Cardiac septum (tissue), 1 donor: ENCODE measurements around the gene MATN4. TPM values are rescaled to one million over a fixed set of nuclear protein-coding genes. Genes with fewer than 3 reads are reported as not detected.

Experiments used
- DNase-seq: peaks from one replicate; pipeline ENCODE4 v3.0.0-alpha.2; 2020; ENCODE audit warnings: low spot score
- intact Hi-C: fragments of 100-400 bp; cut with DNase I; formaldehyde crosslinking; loops from one replicate; pipeline ENCODE4 v1.14.0; 2022
- total RNA-seq: library from RNA; stranded (reverse); fragmentation: NEBNext Ultra II Directional; extraction: Animal tissue kit (Norgen Biotek cat#: 25700); gene quantifications from one replicate; pipeline ENCODE4 v1.2.1, GENCODE V29; 2021
- donor health status: DM: no; HTN: no; CAD: no.

Gene MATN4
- total RNA-seq, 1 donor from 2014 or later, result not detected

- intact Hi-C loops, result loop anchor here (2.0 kb wide), 2 partner anchors 118 to 452 kb away; no protein-coding TSS in a partner anchor
- DNase-seq, result no peak
Measured at GRCh38 chr20:45318386-45318939, 10.4 kb upstream of the MATN4 start.

- no peak for DNase-seq
- intact Hi-C loops, result loop anchor here (2.0 kb wide), 2 partner anchors 119 to 453 kb away; no protein-coding TSS in a partner anchor
Measured at GRCh38 chr20:45317826-45318225, 9.7 kb upstream of the MATN4 start.

GRCh38 chr20:45316150-45317080, 8.3 kb upstream of the MATN4 start:
- DNase-seq, result no peak

GRCh38 chr20:45315672-45316071, 7.6 kb upstream of the MATN4 start:
- intact Hi-C loops, result no loop called here

More at GRCh38 chr20:45316150-45317080, 8.3 kb upstream of the MATN4 start:
- intact Hi-C loops, result no loop called here

GRCh38 chr20:45313943-45314342, 5.8 kb upstream of the MATN4 start:
- DNase-seq, result no peak
- intact Hi-C loops, result no loop called here

More at GRCh38 chr20:45315672-45316071, 7.6 kb upstream of the MATN4 start:
- no peak for DNase-seq

- no peak for DNase-seq
Measured at GRCh38 chr20:45313065-45313695, 5.1 kb upstream of the MATN4 start.

GRCh38 chr20:45312241-45312640, 4.1 kb upstream of the MATN4 start:
- intact Hi-C loops, result no loop called here
- DNase-seq, result no peak

More at GRCh38 chr20:45313065-45313695, 5.1 kb upstream of the MATN4 start:
- intact Hi-C loops, result no loop called here

- intact Hi-C loops, result no loop called here
- DNase-seq, result no peak
Measured at GRCh38 chr20:45311589-45312211, 3.6 kb upstream of the MATN4 start.

- intact Hi-C loops, result no loop called here
- no peak for DNase-seq
Measured at GRCh38 chr20:45309075-45309474, 976 bp upstream of the MATN4 start.

GRCh38 chr20:45307076-45307640, 941 bp downstream of the MATN4 start:
- no peak for DNase-seq
- intact Hi-C loops, result no loop called here

GRCh38 chr20:45306431-45306982, 1.6 kb downstream of the MATN4 start, which contains the start of gene RBPJL:
Gene RBPJL (plus strand): TSS chr20:45306840. CDS start chr20:45306923, 83 bp downstream.
- intact Hi-C loops, result no loop called here

GRCh38 chr20:45305262-45305661, 2.8 kb downstream of the MATN4 start:
- DNase-seq, result no peak
- intact Hi-C loops, result no loop called here

More at GRCh38 chr20:45306431-45306982, 1.6 kb downstream of the MATN4 start, which contains the start of gene RBPJL:
- DNase-seq, result no peak

- DNase-seq, result no peak
- intact Hi-C loops, result no loop called here
Measured at GRCh38 chr20:45304464-45304999, 3.6 kb downstream of the MATN4 start.

GRCh38 chr20:45303586-45304463, 4.3 kb downstream of the MATN4 start:
- intact Hi-C loops, result no loop called here
- DNase-seq, result no peak

- intact Hi-C loops, result no loop called here
- DNase-seq, result no peak
Measured at GRCh38 chr20:45301824-45302271, 6.3 kb downstream of the MATN4 start.

- intact Hi-C loops, result no loop called here
- DNase-seq, result no peak
Measured at GRCh38 chr20:45300961-45301360, 7.1 kb downstream of the MATN4 start.

GRCh38 chr20:45299786-45300185, 8.3 kb downstream of the MATN4 start:
- DNase-seq, result no peak
- intact Hi-C loops, result no loop called here
